Measurements from ENCODE around the gene LEF1. TPM values are rescaled to one million over a fixed set of nuclear protein-coding genes. Genes with fewer than 3 reads are reported as not detected.

LEF1 gene
- total RNA-seq, 2 experiments from 2014 or later = 205 to 246 TPM

GRCh38 chr4:108165586-108165985, 3.1 kb downstream of the LEF1 start:
- H3K4me1 Mint-ChIP-seq (ENCODE audit: low read depth) = peaks cover 34% of the 10 kb centered on the region
- ATAC-seq (peak; percentile 13), DNase-seq (peak; percentile 41)
- peaks cover 55% of the 10 kb centered on the region for H3K36me3 Mint-ChIP-seq (ENCODE audit: low read depth)
- H3K4me3 Mint-ChIP-seq = peak overlapping the region; percentile 99
- CTCF ChIA-PET = interaction anchor here (3.2 kb wide), 1 partner anchor 135 kb away, joined by 11 read pairs; no protein-coding TSS in a partner anchor
- POLR2A ChIA-PET = interaction anchor here (0.7 to 0.9 kb wide), 2 partner anchors 14 to 407 kb away, joined by 3 to 4 read pairs; no protein-coding TSS in a partner anchor
- H3K27me3 Mint-ChIP-seq (ENCODE audit: low read depth) = peaks cover 15% of the 10 kb centered on the region
- no peaks in the 10 kb centered on the region for H3K9me3 Mint-ChIP-seq (ENCODE audit: insufficient read depth)
- peak overlapping the region; percentile 92 for H3K27ac Mint-ChIP-seq

- peaks cover 2% of the 10 kb centered on the region for H3K27me3 Mint-ChIP-seq (ENCODE audit: low read depth)
- no peaks in the 10 kb centered on the region for H3K9me3 Mint-ChIP-seq (ENCODE audit: insufficient read depth)
- CTCF ChIA-PET = interaction anchor here (0.6 to 1.7 kb wide), 12 partner anchors 9 to 409 kb away, joined by 3 to 12 read pairs (median 4); no protein-coding TSS in a partner anchor
- POLR2A ChIA-PET = interaction anchor here (1.0 to 1.3 kb wide), 2 partner anchors 9 to 12 kb away, joined by 3 to 6 read pairs; no protein-coding TSS in a partner anchor
- peak overlapping the region; percentile 99 for H3K4me3 Mint-ChIP-seq
- H3K4me1 Mint-ChIP-seq (ENCODE audit: low read depth) = peaks cover 39% of the 10 kb centered on the region
- peak overlapping the region; percentile 73 for H3K27ac Mint-ChIP-seq
- peaks cover 71% of the 10 kb centered on the region for H3K36me3 Mint-ChIP-seq (ENCODE audit: low read depth)
- no peak for ATAC-seq
- DNase-seq = no peak
These were observed 5.4 kb downstream of the LEF1 start for GRCh38 chr4:108163351-108163750.

- ChIA-PET CTCF (interaction anchor here (0.8 to 5.9 kb wide), 5 partner anchors 9 to 411 kb away, joined by 3 to 31 read pairs (median 3); no protein-coding TSS in a partner anchor), POLR2A (interaction anchor here (0.8 to 4.9 kb wide), 7 partner anchors 8 to 121 kb away, joined by 3 to 20 read pairs (median 4); partner anchors contain the start of gene LEF1)
- Mint-ChIP-seq H3K27me3 (ENCODE audit: low read depth) (no peaks in the 10 kb centered on the region), H3K27ac (peak overlapping the region; percentile 43), H3K9me3 (ENCODE audit: insufficient read depth) (no peaks in the 10 kb centered on the region), H3K4me3 (peak overlapping the region; percentile 80), H3K4me1 (ENCODE audit: low read depth) (peaks cover 61% of the 10 kb centered on the region), H3K36me3 (ENCODE audit: low read depth) (peaks cover 70% of the 10 kb centered on the region)
- peak; percentile 62 for ATAC-seq
- DNase-seq = no peak
These were observed 7.9 kb downstream of the LEF1 start for GRCh38 chr4:108160741-108161352.

GRCh38 chr4:108159845-108160244, 8.9 kb downstream of the LEF1 start:
- DNase-seq (no peak), ATAC-seq (peak; percentile 25)
- peak overlapping the region; percentile 80 for H3K4me3 Mint-ChIP-seq
- POLR2A ChIA-PET = interaction anchor here (1.1 to 4.9 kb wide), 8 partner anchors 8 to 120 kb away, joined by 3 to 20 read pairs (median 4); partner anchors contain the start of gene LEF1
- no peaks in the 10 kb centered on the region for H3K27me3 Mint-ChIP-seq (ENCODE audit: low read depth)
- H3K9me3 Mint-ChIP-seq (ENCODE audit: insufficient read depth) = no peaks in the 10 kb centered on the region
- peak overlapping the region; percentile 43 for H3K27ac Mint-ChIP-seq
- H3K36me3 Mint-ChIP-seq (ENCODE audit: low read depth) = peaks cover 70% of the 10 kb centered on the region
- CTCF ChIA-PET = interaction anchor here (0.8 to 6.0 kb wide), 8 partner anchors 8 to 413 kb away, joined by 4 to 33 read pairs (median 13); partner anchors contain the start of gene LEF1
- peaks cover 71% of the 10 kb centered on the region for H3K4me1 Mint-ChIP-seq (ENCODE audit: low read depth)

- Mint-ChIP-seq H3K27me3 (ENCODE audit: low read depth) (no peaks in the 10 kb centered on the region), H3K36me3 (ENCODE audit: low read depth) (peaks cover 62% of the 10 kb centered on the region), H3K27ac (peak overlapping the region; percentile 69), H3K4me3 (peak overlapping the region; percentile 80), H3K9me3 (ENCODE audit: insufficient read depth) (no peaks in the 10 kb centered on the region), H3K4me1 (ENCODE audit: low read depth) (peaks cover 79% of the 10 kb centered on the region)
- CTCF ChIA-PET = interaction anchor here (1.6 to 6.0 kb wide), 7 partner anchors 12 to 415 kb away, joined by 6 to 33 read pairs (median 21); no protein-coding TSS in a partner anchor
- POLR2A ChIA-PET = interaction anchor here (1.2 to 4.9 kb wide), 5 partner anchors 9 to 48 kb away, joined by 3 to 20 read pairs (median 4); partner anchors contain the start of gene LEF1
- ATAC-seq (peak; percentile 21), DNase-seq (no peak)
These were observed 11.1 kb downstream of the LEF1 start for GRCh38 chr4:108157655-108158054.

- no peaks in the 10 kb centered on the region for H3K27me3 Mint-ChIP-seq (ENCODE audit: low read depth)
- H3K4me3 Mint-ChIP-seq = peak overlapping the region; percentile 53
- peaks cover 65% of the 10 kb centered on the region for H3K36me3 Mint-ChIP-seq (ENCODE audit: low read depth)
- DNase-seq (no peak), ATAC-seq (no peak)
- H3K9me3 Mint-ChIP-seq (ENCODE audit: insufficient read depth) = no peaks in the 10 kb centered on the region
- peaks cover 84% of the 10 kb centered on the region for H3K4me1 Mint-ChIP-seq (ENCODE audit: low read depth)
- peak overlapping the region; percentile 31 for H3K27ac Mint-ChIP-seq
- ChIA-PET POLR2A (interaction anchor here (0.9 to 4.9 kb wide), 2 partner anchors 12 to 49 kb away, joined by 3 to 20 read pairs; partner anchors contain the start of gene LEF1), CTCF (interaction anchor here (0.9 to 6.0 kb wide), 8 partner anchors 11 to 422 kb away, joined by 3 to 33 read pairs (median 20); no protein-coding TSS in a partner anchor)
These were observed 12.3 kb downstream of the LEF1 start for GRCh38 chr4:108156391-108156790.

- Mint-ChIP-seq H3K27me3 (ENCODE audit: low read depth) (no peaks in the 10 kb centered on the region), H3K36me3 (ENCODE audit: low read depth) (peaks cover 64% of the 10 kb centered on the region), H3K9me3 (ENCODE audit: insufficient read depth) (no peaks in the 10 kb centered on the region), H3K4me1 (ENCODE audit: low read depth) (peaks cover 83% of the 10 kb centered on the region), H3K4me3 (peak overlapping the region; percentile 53), H3K27ac (peak overlapping the region; percentile 31)
- ATAC-seq (peak; percentile 50), DNase-seq (peak; percentile 59)
- ChIA-PET POLR2A (interaction anchor here (0.9 to 1.1 kb wide), 2 partner anchors 16 to 17 kb away, joined by 3 read pairs; no protein-coding TSS in a partner anchor), CTCF (interaction anchor here (0.8 to 6.0 kb wide), 15 partner anchors 10 to 423 kb away, joined by 3 to 33 read pairs (median 4); no protein-coding TSS in a partner anchor)
These were observed 13.4 kb downstream of the LEF1 start for GRCh38 chr4:108155373-108155772.

- ATAC-seq (no peak), DNase-seq (no peak)
- Mint-ChIP-seq H3K9me3 (ENCODE audit: insufficient read depth) (no peaks in the 10 kb centered on the region), H3K4me3 (peak overlapping the region; percentile 37), H3K27ac (peak overlapping the region; percentile 44), H3K27me3 (ENCODE audit: low read depth) (no peaks in the 10 kb centered on the region), H3K36me3 (ENCODE audit: low read depth) (peaks cover 56% of the 10 kb centered on the region), H3K4me1 (ENCODE audit: low read depth) (peaks cover 75% of the 10 kb centered on the region)
- POLR2A ChIA-PET = interaction anchor here (1.1 kb wide), 1 partner anchor 11 kb away, joined by 3 read pairs; no protein-coding TSS in a partner anchor
- CTCF ChIA-PET = interaction anchor here (1.4 to 1.5 kb wide), 2 partner anchors 9 to 37 kb away, joined by 3 to 5 read pairs; no protein-coding TSS in a partner anchor
These were observed 15.8 kb downstream of the LEF1 start for GRCh38 chr4:108152980-108153379.

- ChIA-PET CTCF (interaction anchor here (1.0 to 1.9 kb wide), 6 partner anchors 14 to 131 kb away, joined by 3 to 5 read pairs (median 4); no protein-coding TSS in a partner anchor), POLR2A (no interaction called here)
- no peaks in the 10 kb centered on the region for H3K27me3 Mint-ChIP-seq (ENCODE audit: low read depth)
- H3K36me3 Mint-ChIP-seq (ENCODE audit: low read depth) = peaks cover 66% of the 10 kb centered on the region
- H3K9me3 Mint-ChIP-seq (ENCODE audit: insufficient read depth) = no peaks in the 10 kb centered on the region
- H3K4me1 Mint-ChIP-seq (ENCODE audit: low read depth) = peaks cover 76% of the 10 kb centered on the region
- peak overlapping the region; percentile 20 for H3K4me3 Mint-ChIP-seq
- DNase-seq = no peak
- no peak overlapping the region for H3K27ac Mint-ChIP-seq
- no peak for ATAC-seq
These were observed 18.9 kb downstream of the LEF1 start for GRCh38 chr4:108149588-108150380.

GRCh38 chr4:108148316-108148715, 20.4 kb downstream of the LEF1 start:
- peaks cover 71% of the 10 kb centered on the region for H3K36me3 Mint-ChIP-seq (ENCODE audit: low read depth)

GRCh38 chr4:108146819-108147218, 21.9 kb downstream of the LEF1 start:
- CTCF ChIA-PET = interaction anchor here (0.7 to 3.9 kb wide), 6 partner anchors 9 to 133 kb away, joined by 3 to 21 read pairs (median 6); no protein-coding TSS in a partner anchor
- no peak for ATAC-seq
- Mint-ChIP-seq H3K27me3 (ENCODE audit: low read depth) (no peaks in the 10 kb centered on the region), H3K36me3 (ENCODE audit: low read depth) (peaks cover 58% of the 10 kb centered on the region), H3K4me1 (ENCODE audit: low read depth) (peaks cover 87% of the 10 kb centered on the region), H3K27ac (peak overlapping the region; percentile 75), H3K4me3 (peak overlapping the region; percentile 59), H3K9me3 (ENCODE audit: insufficient read depth) (no peaks in the 10 kb centered on the region)
- DNase-seq = no peak
- POLR2A ChIA-PET = no interaction called here

More at GRCh38 chr4:108148316-108148715, 20.4 kb downstream of the LEF1 start:
- CTCF ChIA-PET = interaction anchor here (1.0 to 1.9 kb wide), 2 partner anchors 81 to 118 kb away, joined by 3 to 5 read pairs; no protein-coding TSS in a partner anchor
- Mint-ChIP-seq H3K27me3 (ENCODE audit: low read depth) (no peaks in the 10 kb centered on the region), H3K27ac (peak overlapping the region; percentile 65), H3K4me1 (ENCODE audit: low read depth) (peaks cover 88% of the 10 kb centered on the region), H3K9me3 (ENCODE audit: insufficient read depth) (no peaks in the 10 kb centered on the region), H3K4me3 (peak overlapping the region; percentile 59)
- POLR2A ChIA-PET = interaction anchor here (1.2 kb wide), 2 partner anchors 9 to 19 kb away, joined by 3 to 4 read pairs; no protein-coding TSS in a partner anchor
- ATAC-seq = peak; percentile 37
- no peak for DNase-seq

Data from activated CD8-positive, alpha-beta T cell treated with anti-CD3 and anti-CD28 coated beads, Interleukin-2, amount 10 ng/mL, durations not matched to agents 7 days and 5 days (primary cell).